ENCODE data around the gene RSAD2.
"Not testable (repeated sequence)": the region's sequence is repeated elsewhere in the genome, so short reads cannot be mapped to it uniquely, and the experiment has no call there.

Gene RSAD2

DNA sequence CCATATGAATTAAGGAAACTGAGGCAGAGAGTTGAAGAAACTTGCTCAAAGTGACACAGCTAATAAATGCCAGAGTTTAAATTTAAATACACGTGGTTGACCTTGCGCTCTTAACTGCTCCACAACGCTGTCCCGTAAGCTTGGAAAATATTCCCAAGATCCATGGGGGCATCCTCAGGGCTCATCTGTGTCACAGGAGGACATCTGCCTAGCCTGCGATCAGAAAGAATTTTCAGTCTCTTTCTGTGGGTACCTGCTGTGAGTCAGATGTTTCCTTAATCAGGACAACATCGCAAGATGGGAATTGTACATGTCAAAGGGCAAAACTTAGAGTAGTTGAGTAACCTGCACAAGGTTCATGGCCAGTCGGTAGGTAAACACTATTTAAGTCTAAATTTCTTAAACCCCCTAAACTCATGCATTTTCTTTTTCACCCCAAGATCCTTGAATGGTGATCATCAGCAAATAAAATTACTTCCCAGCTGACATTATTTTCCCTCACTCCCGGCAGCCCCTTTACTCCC, 13.3 kb upstream of the RSAD2 start:
- no peak for DNase-seq (ENCODE audit: low read depth in 2 of 2)

DNA sequence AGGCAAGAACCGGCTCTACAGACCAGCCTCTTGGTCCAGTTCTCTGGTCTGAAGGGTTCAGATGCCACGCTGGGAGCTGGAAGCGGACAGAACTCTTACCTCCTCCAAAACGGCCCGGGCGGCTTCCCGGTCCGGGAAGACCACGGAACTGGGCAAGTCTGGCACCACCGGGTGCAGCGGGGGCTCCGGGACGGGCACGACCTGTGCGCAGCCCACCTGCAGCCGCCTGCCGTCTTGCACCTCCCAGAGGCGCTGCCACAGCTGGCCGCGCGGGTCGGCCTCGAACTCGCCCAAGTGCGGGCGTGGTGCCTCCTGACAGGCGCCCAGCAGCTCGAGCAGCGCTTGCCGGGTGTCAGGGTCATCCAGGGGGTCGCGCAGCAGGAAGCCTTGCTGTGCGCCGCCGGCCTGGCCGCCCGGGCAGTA, 12.6 kb upstream of the RSAD2 start:
- no peak for DNase-seq (ENCODE audit: low read depth in 2 of 2)

DNA sequence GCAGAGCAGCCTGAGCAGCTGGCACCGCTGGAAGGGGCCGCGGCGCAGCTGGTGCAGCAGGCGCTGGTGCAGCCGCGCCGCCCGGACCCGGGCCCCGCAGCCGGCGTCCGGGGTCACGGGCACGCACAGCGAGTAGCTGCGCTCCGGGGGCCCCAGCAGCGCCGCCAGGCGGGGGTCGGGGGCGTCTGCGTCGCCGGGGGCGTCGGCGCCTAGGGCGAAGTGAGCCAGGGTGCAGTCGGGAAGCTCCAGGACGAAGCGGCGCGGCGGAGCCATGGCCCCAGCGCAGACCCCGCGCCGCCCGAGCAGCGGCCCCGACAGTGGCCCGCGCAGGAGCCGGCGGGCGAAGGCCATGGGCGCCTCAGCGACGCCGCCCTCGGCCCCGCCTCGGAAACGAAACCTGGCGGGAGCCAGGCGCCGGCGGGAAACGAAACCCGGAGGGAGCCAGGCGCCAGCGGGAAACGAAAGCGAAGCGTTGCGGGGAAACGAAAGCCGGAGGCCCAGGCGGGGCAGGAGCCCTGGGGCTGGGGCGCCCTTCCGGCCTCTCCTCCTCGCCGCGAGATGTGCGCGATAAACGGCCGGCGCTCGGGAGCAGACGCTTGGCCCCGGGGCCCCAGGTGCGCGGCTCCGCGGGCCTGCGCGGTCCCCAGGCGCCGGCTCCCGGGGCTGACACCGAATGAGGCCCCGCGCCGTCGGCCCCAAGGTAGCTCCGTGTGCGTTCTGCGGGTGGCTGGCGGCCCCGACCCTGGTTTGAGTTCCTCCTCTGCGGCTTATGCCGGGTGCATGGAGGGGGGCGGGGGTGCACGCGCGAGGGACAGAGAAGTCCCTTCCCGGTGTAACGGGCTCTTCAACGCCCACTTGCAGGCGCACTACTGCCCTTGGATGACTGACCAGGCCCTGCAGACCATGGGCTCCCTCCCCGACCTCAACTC, 12.0 kb upstream of the RSAD2 start, which contains the start of gene CMPK2:
TSS of gene CMPK2 (minus strand) at position 562 of the 929 bp plus-strand sequence. CDS start at position 351, 211 bp downstream.
- no peak for DNase-seq (ENCODE audit: low read depth in 2 of 2)

- no peak for DNase-seq (ENCODE audit: low read depth in 2 of 2)
Observed at GRCh38 chr2:6866275-6866671, 11.3 kb upstream of the RSAD2 start.

- no peak for DNase-seq (ENCODE audit: low read depth in 2 of 2)
Observed at GRCh38 chr2:6866982-6867381, 10.6 kb upstream of the RSAD2 start.

- no peak for DNase-seq (ENCODE audit: low read depth in 2 of 2)
Observed at GRCh38 chr2:6872394-6872793, 5.2 kb upstream of the RSAD2 start.

- no peak for DNase-seq (ENCODE audit: low read depth in 2 of 2)
Observed at GRCh38 chr2:6874032-6874431, 3.5 kb upstream of the RSAD2 start.

DNA sequence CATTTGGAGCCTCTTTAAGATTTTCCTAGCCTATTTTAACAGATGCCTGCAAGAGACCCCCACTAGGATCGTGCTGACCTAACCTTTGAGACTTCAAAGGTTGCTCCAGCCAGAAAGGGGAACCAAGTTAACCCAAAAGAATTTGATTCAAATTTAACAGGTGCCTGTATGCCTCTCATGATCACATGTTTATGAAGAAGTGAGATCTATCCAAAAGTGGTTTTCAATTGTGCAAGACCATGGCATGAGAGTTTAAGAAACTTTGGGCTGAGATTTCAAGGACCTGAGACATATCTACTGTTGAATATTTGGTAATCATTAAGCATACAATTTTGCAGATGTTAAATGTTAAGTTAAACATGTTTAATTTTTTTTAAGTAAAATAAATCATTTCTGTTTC, 1.3 kb upstream of the RSAD2 start:
- DNase-seq (ENCODE audit: low read depth in 2 of 2) = no peak

DNA sequence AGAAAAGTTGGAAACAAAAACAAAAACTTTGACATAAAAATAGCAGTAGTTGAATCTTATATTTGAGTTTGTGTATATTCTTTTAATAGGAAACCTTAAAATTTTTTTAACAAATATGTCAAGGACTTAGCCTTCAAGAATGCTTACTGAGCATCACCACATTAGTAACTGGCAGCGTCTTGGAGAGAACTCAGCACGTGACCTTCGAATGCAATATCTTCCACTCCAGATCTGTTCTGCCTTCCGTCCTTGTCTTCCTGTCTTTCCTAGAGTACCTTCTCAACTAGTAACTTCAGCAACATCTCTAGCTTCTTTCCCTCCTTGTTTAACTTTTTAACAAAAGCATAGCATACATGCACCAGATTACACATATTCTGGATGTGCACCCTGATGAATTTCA, 972 bp downstream of the RSAD2 start:
- DNase-seq (ENCODE audit: low read depth in 2 of 2) = no peak

GRCh38 chr2:6879011-6879410, 1.4 kb downstream of the RSAD2 start:
- DNase-seq (ENCODE audit: low read depth in 2 of 2) = no peak

- DNase-seq (ENCODE audit: low read depth in 2 of 2) = no peak
Observed at GRCh38 chr2:6880200-6880733, 2.7 kb downstream of the RSAD2 start.

DNA sequence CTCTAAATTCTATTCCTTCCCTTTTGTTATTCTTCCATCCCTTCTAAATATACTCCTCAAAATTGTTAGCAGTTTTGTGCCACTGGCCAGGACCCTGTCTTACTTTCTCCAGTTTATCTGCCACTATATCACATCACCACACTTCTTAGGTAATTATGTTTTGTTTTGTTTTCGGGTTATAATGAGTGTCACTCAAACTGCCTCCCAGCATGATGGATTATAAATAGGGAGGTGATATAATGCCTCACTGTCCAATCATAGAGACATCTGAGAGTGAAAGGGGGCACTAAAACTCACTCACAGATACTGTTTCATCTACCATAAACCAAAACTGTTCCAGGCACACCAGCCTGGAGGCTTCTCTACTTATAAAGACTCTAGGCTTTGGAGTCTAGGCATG, 3.5 kb downstream of the RSAD2 start:
- no peak for DNase-seq (ENCODE audit: low read depth in 2 of 2)

GRCh38 chr2:6881516-6881915, 3.9 kb downstream of the RSAD2 start:
- no peak for DNase-seq (ENCODE audit: low read depth in 2 of 2)

DNA sequence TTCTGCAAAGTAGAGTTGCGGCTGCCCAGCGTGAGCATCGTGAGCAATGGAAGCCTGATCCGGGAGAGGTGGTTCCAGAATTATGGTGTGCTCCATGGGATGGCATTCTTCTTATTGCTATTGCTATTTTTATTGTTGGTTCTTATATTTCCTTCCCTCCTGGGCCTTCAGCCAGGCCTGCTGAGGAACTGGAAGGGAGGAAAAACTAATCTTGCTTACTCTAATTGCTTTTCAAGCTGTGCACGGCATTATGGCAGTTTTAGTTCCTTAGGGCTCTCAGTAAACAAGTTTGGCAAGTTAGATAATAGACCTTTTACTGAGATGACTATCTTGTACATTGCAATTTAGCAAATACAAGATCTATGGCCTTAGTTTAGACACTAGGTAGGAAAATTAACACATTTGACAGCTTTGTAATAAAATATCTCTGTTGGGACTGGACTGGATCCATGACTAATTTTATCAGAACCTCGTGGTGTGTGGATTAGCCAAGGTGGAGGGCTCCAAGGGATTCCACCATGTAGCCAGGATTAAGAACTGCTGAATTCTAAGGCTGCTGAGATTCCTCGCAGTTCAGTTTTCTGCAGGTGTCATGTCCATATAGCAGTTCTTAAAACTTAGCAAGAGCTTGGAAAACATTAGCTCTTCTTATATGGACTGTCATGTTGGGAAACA, 6.0 kb downstream of the RSAD2 start:
- no peak for DNase-seq (ENCODE audit: low read depth in 2 of 2)

DNA sequence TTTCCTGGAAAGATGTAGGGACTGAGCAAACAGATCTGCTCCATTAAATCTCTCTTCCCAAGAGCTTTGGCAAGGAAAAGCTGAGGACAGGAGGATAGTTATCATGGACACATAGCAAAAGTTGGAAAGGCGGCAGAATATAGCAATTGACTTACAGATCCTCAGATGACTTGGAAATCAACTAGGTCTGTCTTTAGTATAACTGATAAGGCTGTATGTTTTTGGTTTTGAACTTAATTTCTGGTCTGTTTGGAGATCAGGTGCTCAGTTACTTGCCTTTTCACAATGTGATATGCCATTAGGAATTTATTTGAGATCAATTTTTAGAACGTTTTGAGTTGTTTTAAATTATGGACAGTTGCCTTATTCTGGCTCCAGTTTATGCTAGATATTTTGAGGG, 8.0 kb downstream of the RSAD2 start:
- no peak for DNase-seq (ENCODE audit: low read depth in 2 of 2)

DNA sequence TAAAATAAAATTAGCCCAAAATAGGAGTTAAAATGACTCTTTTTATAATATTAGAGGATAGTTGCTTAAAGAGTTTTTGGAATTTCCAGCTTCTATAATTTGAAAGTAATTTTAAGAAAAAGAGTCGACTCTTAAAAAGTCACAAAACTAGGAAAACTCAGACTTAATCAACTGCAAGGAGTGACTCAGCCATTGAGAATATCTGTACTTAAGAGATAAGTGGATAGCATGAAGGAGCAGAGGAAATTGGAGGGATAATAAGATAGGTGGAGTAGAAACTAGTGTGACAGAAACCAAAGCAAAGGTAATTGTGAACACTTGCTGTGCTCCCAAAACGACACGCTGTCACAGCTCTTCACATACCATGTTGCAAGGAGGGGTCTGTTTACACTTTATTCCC, 8.4 kb downstream of the RSAD2 start:
- no peak for DNase-seq (ENCODE audit: low read depth in 2 of 2)

DNA sequence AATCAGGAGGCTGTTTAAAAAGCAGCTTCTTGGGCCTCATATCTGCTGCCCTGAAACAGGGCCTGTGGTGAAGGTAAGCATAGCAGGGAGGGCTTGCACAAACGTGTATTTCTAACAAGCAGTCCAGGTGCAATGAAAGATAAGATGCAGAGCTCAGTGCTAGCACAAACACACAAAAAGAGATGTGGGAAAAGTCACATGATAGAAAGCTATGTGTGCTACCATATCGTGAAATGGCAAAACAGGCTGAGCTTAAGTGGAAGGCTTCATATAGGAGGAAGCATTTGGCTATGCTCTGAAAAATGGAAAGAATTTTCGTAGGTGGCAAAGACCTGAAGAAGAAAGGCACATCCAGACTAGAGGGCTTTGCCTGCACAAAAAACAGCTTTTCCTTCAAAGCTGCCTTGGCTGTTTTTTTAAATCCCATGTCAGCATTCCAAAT, 10.2 kb downstream of the RSAD2 start:
- no peak for DNase-seq (ENCODE audit: low read depth in 2 of 2)

DNA sequence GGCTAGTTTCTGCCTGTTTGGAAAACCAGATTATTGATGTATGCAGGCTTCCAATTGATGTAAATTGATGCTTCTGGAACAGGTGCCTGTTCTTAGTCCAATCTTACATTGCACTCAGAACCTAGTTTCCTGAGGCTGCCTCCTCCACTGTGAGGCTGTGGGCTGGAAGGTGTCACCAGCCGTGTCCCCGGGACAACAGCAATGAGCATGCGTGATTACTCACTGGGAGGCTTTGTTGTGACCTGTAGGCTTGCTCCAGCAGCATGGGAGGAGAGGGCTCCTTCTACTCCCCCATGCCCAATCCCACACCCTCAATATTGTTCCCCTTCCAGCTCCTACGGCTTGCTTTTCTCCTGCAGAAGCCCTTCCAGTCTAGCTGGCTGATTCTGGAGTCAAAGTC, 11.1 kb downstream of the RSAD2 start:
- DNase-seq (ENCODE audit: low read depth in 2 of 2) = no peak

- no peak for DNase-seq (ENCODE audit: low read depth in 2 of 2)
Observed at GRCh38 chr2:6893876-6894482, 16.4 kb downstream of the RSAD2 start.

DNA sequence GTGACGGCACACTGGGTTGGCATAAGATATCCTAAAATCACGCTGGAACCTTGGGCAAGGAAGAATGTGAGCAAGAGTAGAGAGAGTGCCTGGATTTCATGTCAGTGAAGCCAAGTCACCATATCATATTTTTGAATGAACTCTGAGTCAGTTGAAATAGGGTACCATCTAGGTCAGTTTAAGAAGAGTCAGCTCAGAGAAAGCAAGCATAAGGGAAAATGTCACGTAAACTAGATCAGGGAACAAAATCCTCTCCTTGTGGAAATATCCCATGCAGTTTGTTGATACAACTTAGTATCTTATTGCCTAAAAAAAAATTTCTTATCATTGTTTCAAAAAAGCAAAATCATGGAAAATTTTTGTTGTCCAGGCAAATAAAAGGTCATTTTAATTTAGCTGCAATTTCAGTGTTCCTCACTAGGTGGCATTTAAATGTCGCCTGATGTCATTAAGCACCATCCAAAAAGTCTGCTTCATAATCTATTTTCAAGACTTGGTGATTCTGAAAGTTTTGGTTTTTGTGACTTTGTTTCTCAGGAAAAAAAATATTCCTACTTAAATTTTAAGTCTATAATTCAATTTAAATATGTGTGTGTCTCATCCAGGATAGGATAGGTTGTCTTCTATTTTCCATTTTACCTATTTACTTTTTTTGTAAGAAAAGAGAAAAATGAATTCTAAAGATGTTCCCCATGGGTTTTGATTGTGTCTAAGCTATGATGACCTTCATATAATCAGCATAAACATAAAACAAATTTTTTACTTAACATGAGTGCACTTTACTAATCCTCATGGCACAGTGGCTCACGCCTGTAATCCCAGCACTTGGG, 19.6 kb downstream of the RSAD2 start:
- no peak for DNase-seq (ENCODE audit: low read depth in 2 of 2)

- DNase-seq (ENCODE audit: low read depth in 2 of 2) = not testable (repeated sequence)
Observed at GRCh38 chr2:6902581-6902980, 25.0 kb downstream of the RSAD2 start.

All from fibroblast of skin of left quadriceps (primary cell).